Left ventricle myocardium inferior (tissue), 1 donor: ENCODE data around the gene SAMD14. TPM values are rescaled to one million over a fixed set of nuclear protein-coding genes. Genes with fewer than 3 reads are reported as not detected.

Experiments
- DNase-seq: peaks from one replicate; pipeline ENCODE4 v3.0.0-alpha.2; 2020
- H3K27ac ChIP-seq: fragments of 200-600 bp; replicated peaks from 2 replicates; pipeline ENCODE4 v1.8.0; 2021
- H3K27me3 ChIP-seq: fragments of 200-600 bp; 2 replicates; pipeline ENCODE4 v1.8.0; 2021; ENCODE audit warnings: low read depth
- H3K36me3 ChIP-seq: fragments of 200-600 bp; 2 replicates; pipeline ENCODE4 v1.8.0; 2021
- H3K4me1 ChIP-seq: fragments of 200-600 bp; 2 replicates; pipeline ENCODE4 v1.8.0; 2021
- H3K4me3 ChIP-seq: fragments of 200-600 bp; 2 replicates; pipeline ENCODE4 v1.8.0; 2021; ENCODE audit warnings: mild to moderate bottlenecking, moderate library complexity
- H3K9me3 ChIP-seq: fragments of 200-600 bp; replicated peaks from 2 replicates; pipeline ENCODE4 v1.8.0; 2021
- intact Hi-C: fragments of 100-400 bp; cut with micrococcal nuclease; formaldehyde crosslinking; loops from one replicate; pipeline ENCODE4 v1.11.0; 2022
- total RNA-seq: library from RNA; stranded (reverse); fragmentation: NEBNext Ultra II Directional; extraction: Animal tissue kit (Norgen Biotek cat#: 25700); gene quantifications from one replicate; pipeline ENCODE4 v1.2.1, GENCODE V29; 2021
- TF ChIP-seq, protein P1 (sequence below): fragments of 200-600 bp; IDR thresholded peaks from 2 replicates; pipeline ENCODE4 v1.8.0; 2021; ENCODE audit warnings: antibody characterized with exemption, mild to moderate bottlenecking, borderline replicate concordance
- donor health status: DM: no; HTN: yes; CAD: no; lungs with severe emphysema.

SAMD14 gene
- total RNA-seq, 1 donor from 2014 or later, result 1.6 TPM

DNA sequence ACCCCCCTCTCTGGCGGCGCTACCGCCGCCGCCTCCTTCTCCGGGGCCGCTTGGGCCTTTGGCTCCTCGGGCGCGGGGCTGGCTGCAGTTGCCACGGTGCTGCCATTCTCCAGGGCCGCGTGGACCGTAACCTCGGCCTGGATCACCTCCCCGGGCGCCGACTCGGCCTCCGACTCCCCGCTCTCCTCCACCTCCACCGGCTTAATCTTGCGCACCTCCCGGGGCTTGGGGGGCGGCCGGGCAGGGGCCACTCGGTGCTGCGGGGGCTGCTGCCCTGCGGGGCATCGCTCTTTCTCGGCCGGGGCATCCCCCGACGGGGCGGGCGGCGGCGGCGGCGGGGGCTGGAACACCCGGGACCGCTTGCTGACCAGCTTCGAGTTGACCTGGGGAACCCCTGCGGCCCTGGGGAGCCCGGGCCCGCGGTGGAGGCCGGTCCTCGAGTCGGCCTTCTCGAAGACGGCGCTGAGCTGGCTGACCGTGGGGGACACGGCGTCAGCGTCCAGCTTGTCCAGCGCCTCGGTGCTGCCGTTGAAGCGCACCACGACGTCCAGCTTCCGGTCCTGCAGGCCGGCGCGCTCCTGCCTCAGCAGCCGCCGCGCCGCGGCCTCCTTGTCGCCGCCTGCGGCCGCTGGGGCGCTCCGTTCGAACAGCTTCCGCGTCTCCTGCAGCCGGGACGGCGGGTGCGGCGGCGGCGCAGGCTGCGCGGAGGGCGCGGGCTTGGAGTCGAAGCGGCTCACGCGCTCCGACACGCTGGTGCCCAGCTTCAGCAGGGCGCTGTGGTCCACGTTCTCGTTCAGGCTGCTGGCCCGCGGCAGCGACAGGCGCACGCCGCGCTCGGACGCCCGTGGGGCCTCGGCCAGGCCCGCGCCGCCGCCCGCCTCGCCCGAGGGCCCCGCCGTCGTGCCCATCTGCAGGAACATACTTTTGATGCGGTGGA is 19.7 kb upstream of the SAMD14 start:
- Histone ChIP-seq H3K9me3 (no peaks in the 10 kb centered on the region), H3K27ac (peak overlapping the region; percentile 98), H3K27me3 (no peaks in the 10 kb centered on the region), H3K4me3 (peak overlapping the region; percentile 98), H3K4me1 (peaks cover 98% of the 10 kb centered on the region), H3K36me3 (peaks cover 7% of the 10 kb centered on the region)
- intact Hi-C loops, result no loop called here
- TF ChIP-seq, protein P1, sequence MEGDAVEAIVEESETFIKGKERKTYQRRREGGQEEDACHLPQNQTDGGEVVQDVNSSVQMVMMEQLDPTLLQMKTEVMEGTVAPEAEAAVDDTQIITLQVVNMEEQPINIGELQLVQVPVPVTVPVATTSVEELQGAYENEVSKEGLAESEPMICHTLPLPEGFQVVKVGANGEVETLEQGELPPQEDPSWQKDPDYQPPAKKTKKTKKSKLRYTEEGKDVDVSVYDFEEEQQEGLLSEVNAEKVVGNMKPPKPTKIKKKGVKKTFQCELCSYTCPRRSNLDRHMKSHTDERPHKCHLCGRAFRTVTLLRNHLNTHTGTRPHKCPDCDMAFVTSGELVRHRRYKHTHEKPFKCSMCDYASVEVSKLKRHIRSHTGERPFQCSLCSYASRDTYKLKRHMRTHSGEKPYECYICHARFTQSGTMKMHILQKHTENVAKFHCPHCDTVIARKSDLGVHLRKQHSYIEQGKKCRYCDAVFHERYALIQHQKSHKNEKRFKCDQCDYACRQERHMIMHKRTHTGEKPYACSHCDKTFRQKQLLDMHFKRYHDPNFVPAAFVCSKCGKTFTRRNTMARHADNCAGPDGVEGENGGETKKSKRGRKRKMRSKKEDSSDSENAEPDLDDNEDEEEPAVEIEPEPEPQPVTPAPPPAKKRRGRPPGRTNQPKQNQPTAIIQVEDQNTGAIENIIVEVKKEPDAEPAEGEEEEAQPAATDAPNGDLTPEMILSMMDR, result peak; percentile 41
- DNase-seq, result peak; percentile 66

DNA sequence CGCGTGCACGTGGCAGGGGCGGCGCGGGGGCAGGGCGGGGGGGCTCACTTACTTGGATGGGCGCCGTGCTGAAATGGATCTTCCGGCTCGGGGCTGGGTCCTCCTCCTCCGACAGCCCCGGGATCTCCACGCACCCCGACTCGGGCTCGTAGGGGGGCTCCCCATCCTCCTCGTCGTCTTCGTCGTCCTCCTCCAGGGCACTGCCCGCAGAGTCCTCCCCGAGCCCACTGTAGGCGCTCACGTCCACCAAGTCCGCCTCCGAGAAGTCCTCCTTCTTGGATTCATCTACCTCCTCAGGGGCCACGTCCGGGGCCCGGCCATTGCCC is 19.1 kb upstream of the SAMD14 start:
- H3K4me1 ChIP-seq, result peaks cover 98% of the 10 kb centered on the region
- H3K27ac ChIP-seq, result peak overlapping the region; percentile 98
- no peaks in the 10 kb centered on the region for H3K9me3 ChIP-seq
- no peak for DNase-seq
- TF ChIP-seq, protein P1, result no peak
- intact Hi-C loops, result no loop called here
- no peaks in the 10 kb centered on the region for H3K27me3 ChIP-seq
- peak overlapping the region; percentile 98 for H3K4me3 ChIP-seq
- H3K36me3 ChIP-seq, result peaks cover 13% of the 10 kb centered on the region

DNA sequence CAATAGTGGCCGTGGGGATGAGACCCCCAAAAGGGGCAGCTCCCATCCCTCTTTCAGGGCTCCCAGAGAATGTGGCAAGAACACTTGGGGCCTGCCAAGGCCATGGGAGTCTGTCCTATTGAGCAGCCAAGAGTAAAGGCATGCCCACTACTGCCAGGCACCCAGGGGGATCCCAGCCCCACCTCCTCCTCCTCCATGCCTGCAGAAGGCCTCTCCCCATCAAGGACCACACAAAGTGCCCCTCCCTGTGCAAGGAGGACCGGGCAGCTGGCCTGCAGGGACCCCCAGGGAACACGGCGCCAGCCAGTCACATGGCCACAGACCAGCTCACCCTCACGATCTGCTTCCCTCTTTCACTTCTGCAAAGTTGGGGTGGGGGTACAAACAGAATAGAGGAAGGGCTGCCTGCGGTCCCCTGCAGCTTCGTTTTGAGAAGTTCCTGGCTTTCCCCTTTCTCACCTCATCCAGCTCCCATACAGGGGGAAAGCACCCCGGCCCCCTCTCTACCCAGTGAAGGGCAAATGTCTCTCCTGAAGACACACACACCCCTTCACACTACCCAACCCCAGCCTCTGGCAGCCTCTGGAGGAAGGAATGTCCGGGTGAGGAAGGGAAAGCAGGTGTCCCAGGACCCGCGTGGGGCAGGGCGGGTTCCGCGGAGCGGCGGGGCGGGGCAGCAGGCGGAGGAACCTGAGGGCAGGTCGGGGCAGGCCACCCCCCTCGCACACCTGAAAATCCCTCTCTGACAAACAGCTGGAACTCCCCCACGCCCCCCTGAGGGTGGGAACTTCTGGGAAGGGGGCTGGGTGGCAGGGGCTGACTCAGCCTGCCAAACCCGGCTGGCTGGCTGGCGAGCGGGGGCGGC is 18.5 kb upstream of the SAMD14 start:
- H3K9me3 ChIP-seq, result no peaks in the 10 kb centered on the region
- H3K27ac ChIP-seq, result peak overlapping the region; percentile 98
- peak overlapping the region; percentile 98 for H3K4me3 ChIP-seq
- peaks cover 19% of the 10 kb centered on the region for H3K36me3 ChIP-seq
- H3K4me1 ChIP-seq, result peaks cover 94% of the 10 kb centered on the region
- intact Hi-C loops, result no loop called here
- peak; percentile 53 for DNase-seq
- H3K27me3 ChIP-seq, result no peaks in the 10 kb centered on the region
- TF ChIP-seq, protein P1, result no peak

DNA sequence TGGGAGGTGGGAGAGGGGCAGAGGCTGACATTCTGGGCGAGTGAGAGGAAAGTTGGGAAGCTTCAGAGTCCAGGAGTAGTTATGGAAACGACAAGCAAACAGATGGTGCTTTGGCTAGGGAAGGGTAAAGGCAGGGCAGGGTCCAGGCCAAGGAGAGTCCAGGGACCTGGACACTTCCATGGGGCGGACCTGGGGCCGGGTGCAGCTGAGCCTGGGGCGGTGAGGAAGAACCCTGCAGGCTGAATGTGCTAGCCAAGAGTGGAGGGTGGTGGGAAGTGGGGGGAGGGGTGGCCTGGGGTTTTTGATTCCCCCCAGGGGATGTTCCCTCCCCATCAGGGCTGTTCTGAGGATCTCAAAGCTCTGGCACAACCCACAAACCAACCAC is 17.9 kb upstream of the SAMD14 start:
- Histone ChIP-seq H3K27ac (peak overlapping the region; percentile 98), H3K4me1 (peaks cover 88% of the 10 kb centered on the region)
- DNase-seq, result no peak

More for the DNA sequence above, 17.9 kb upstream of the SAMD14 start:
- peaks cover 25% of the 10 kb centered on the region for H3K36me3 ChIP-seq
- peak overlapping the region; percentile 98 for H3K4me3 ChIP-seq
- intact Hi-C loops, result no loop called here
- H3K9me3 ChIP-seq, result no peaks in the 10 kb centered on the region
- TF ChIP-seq, protein P1, result no peak
- no peaks in the 10 kb centered on the region for H3K27me3 ChIP-seq
